Ovary (tissue), 9 donors: Measurements from ENCODE around the gene KRTAP6-3. TPM values are rescaled to one million over a fixed set of nuclear protein-coding genes. Genes with fewer than 3 reads are reported as not detected.

Source experiments
- DNase-seq, 5 donors: peaks; one replicate each; pipeline ENCODE4 v3.0.0-alpha.2; 2019 to 2020
- H3K27ac ChIP-seq, 2 donors: fragments of 200-600 bp; one replicate each; pipeline versions ENCODE4 v1.5.1 to v1.8.0; 2019 to 2022
- H3K27me3 ChIP-seq: fragments of 200-600 bp; one replicate; pipeline ENCODE4 v1.8.0; 2022
- H3K36me3 ChIP-seq: fragments of 200-600 bp; sonication (generic); one replicate; pipeline ENCODE4 v1.5.1; 2019
- H3K4me1 ChIP-seq: one replicate; pipeline ENCODE4 v1.8.1; 2013; ENCODE audit warnings: mild to moderate bottlenecking, moderate library complexity; ENCODE audit not compliant: insufficient read depth
- H3K4me3 ChIP-seq: fragments of 200-600 bp; sonication (generic); one replicate; pipeline ENCODE4 v1.5.1; 2017
- H3K9me3 ChIP-seq, 2 donors: fragments of 200-600 bp in 1 of 2; sonication (generic) in 1 of 2; one replicate each; pipeline versions ENCODE4 v1.5.1 to v1.8.1; 2013 to 2019; ENCODE audit warnings: mild to moderate bottlenecking in 1 of 2, moderate library complexity in 1 of 2
- EP300 ChIP-seq: sonication (generic); formaldehyde crosslinking; IDR thresholded peaks from one replicate; pipeline ENCODE4 v1.6.1; 2017; ENCODE audit warnings: antibody characterized with exemption
- POLR2A ChIP-seq: fragments of 450-650 bp; IDR thresholded peaks from one replicate; pipeline ENCODE4 v1.6.1; 2017; ENCODE audit warnings: antibody characterized with exemption, mild to moderate bottlenecking, moderate library complexity
- WGBS, 3 donors: extraction: QIAGEN DNeasy Blood & Tissue Kit in 1 of 3; methylation state at CpG; one replicate each; pipeline versions ENCODE4 v1.1.5 to v1.1.7; 2013 to 2017; 5-methylcytosine and 5-hydroxymethylcytosine counted together
- intact Hi-C, 4 donors: fragments of 100-400 bp; cut with DNase I; formaldehyde crosslinking; loops; one replicate each; pipeline versions ENCODE4 v1.11.0 to v1.15.1; 2022 to 2023
- polyA plus RNA-seq, 2 donors: library from polyadenylated mRNA; stranded (reverse); fragments of 200-250 nt in 1 of 2; fragments of 350-450 nt in 1 of 2; fragmentation: Illumina TruSeq in 1 of 2; extraction: RNeasy Lipid Tissue Mini Kit (QIAGEN cat#74804) in 1 of 2; gene quantifications; one replicate each; pipeline ENCODE4 v1.2.3, GENCODE V29; 2013 to 2014
- total RNA-seq, 7 donors: library from RNA; depleted of rRNA in 2 of 7; stranded (reverse); fragments of >200 nt in 2 of 7; fragmentation: NEBNext Ultra II Directional in 3 of 7; extraction: Animal tissue kit (Norgen Biotek cat#: 25700) in 3 of 7; gene quantifications; one replicate each; pipeline versions ENCODE4 v1.1.0 to v1.2.4, GENCODE V29; 2016 to 2023
- TF ChIP-seq, protein P1 (sequence below), 3 donors: fragments of 450-650 bp in 2 of 3; fragments of 200-600 bp in 1 of 3; IDR thresholded peaks; one replicate each; pipeline versions ENCODE4 v1.5.1 to v1.8.0; 2016 to 2022; ENCODE audit warnings: antibody characterized with exemption in 3 of 3, mild to moderate bottlenecking in 1 of 3
- donor health status: DM: no; HTN: no; CAD: no; lungs with moderate emphysema.
- donor health status: DM: no; HTN: no; CAD: no.
- donor health status: Bipolar disorder and iron deficiency.
- donor health status: DM: yes; HTN: yes; CAD: no.
- donor health status: DM: no; HTN: no; CAD: no.
- donor health status: DM: yes; HTN: yes; CAD: no.

The KRTAP6-3 gene
- total and polyA plus RNA-seq, 9 donors: not detected

DNA sequence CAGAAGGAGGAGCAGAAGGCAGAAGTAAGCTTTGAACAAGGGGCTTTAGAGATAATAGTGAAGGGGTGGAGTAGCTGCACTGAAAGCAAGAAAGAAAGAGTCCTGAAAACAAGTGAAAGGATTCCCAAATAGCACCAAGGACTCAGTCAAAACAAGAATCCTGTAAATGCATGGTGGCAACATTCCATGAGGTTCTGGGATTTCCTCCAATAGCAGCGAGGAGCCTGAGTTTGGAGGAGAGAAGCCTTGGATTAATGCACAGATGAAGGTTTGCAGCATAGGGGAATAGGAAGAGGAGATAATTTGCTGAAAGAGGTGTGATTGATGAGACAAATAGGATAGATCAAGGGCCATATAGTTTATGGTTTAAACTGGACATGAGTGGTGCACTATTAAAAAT, 12.9 kb upstream of the KRTAP6-3 start:
- Histone ChIP-seq H3K4me1 (no peaks in the 10 kb centered on the region), H3K27me3 (no peaks in the 10 kb centered on the region), H3K36me3 (no peaks in the 10 kb centered on the region), H3K4me3 (no peak overlapping the region), H3K27ac (no peak overlapping the region), H3K9me3 (no peaks in the 10 kb centered on the region)
- intact Hi-C loops: no loop called here
- DNase-seq: no peak
- 2 to 8% (median 5%) methylated on average over 1 of the region's 1 CpG for WGBS, 3 donors
- TF ChIP-seq EP300 (no peak), POLR2A (no peak)
- TF ChIP-seq, protein P1, sequence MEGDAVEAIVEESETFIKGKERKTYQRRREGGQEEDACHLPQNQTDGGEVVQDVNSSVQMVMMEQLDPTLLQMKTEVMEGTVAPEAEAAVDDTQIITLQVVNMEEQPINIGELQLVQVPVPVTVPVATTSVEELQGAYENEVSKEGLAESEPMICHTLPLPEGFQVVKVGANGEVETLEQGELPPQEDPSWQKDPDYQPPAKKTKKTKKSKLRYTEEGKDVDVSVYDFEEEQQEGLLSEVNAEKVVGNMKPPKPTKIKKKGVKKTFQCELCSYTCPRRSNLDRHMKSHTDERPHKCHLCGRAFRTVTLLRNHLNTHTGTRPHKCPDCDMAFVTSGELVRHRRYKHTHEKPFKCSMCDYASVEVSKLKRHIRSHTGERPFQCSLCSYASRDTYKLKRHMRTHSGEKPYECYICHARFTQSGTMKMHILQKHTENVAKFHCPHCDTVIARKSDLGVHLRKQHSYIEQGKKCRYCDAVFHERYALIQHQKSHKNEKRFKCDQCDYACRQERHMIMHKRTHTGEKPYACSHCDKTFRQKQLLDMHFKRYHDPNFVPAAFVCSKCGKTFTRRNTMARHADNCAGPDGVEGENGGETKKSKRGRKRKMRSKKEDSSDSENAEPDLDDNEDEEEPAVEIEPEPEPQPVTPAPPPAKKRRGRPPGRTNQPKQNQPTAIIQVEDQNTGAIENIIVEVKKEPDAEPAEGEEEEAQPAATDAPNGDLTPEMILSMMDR (IDR thresholded peaks at IDR 0.05): no peak

DNA sequence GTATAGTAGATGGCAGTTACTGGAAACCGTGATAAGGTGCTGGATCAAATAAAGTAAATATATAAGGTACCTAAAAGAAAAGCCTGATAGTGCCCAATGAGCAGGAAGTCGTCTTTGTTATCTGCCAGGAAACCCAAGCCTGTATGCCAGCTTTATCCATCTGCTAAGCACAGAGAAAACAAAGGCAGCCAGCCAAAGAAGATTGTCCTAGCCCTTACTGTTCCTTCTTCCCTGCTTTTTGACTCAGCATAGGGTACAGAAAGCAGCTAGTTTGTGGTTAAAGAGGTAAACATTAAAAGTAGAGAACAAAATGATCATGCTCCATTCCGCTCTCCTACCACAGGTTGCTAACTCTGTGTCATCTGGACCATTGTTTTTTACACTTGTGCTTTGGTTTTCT, 12.1 kb upstream of the KRTAP6-3 start:
- intact Hi-C loops: no loop called here
- Histone ChIP-seq H3K27ac (no peak overlapping the region), H3K36me3 (no peaks in the 10 kb centered on the region), H3K4me1 (no peaks in the 10 kb centered on the region), H3K27me3 (no peaks in the 10 kb centered on the region), H3K4me3 (no peak overlapping the region), H3K9me3 (no peaks in the 10 kb centered on the region)
- TF ChIP-seq, protein P1 (IDR thresholded peaks at IDR 0.05): no peak
- TF ChIP-seq POLR2A (no peak), EP300 (no peak)
- DNase-seq: no peak
- WGBS, 3 donors: 54 to 66% (median 55%) methylated on average over 3 of the region's 3 CpGs

DNA sequence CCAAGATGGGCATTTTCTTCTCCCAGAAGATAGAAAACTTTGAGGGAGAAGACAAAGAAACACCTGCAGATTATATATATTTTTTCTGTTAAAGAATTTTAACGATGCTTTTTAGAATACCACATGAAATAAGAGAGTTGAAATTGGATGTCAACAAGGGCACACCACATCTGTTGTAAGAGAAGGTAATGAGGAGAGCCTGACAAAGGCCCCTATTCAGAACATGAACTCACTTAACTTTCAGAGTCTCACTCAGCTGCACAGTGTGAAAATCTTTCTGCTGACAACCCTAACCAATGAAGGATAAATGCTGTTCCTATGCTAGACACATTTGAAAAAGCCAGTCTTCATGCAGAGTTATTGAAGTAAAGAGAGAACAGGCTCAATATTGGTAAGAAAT, 9.4 kb upstream of the KRTAP6-3 start:
- DNase-seq: no peak
- no peaks in the 10 kb centered on the region for H3K9me3 ChIP-seq
- WGBS, 3 donors: 12 to 19% (median 13%) methylated on average over 1 of the region's 1 CpG
- no peaks in the 10 kb centered on the region for H3K27me3 ChIP-seq
- no peaks in the 10 kb centered on the region for H3K36me3 ChIP-seq
- TF ChIP-seq POLR2A (no peak), EP300 (no peak)
- TF ChIP-seq, protein P1 (IDR thresholded peaks at IDR 0.05): no peak
- H3K4me3 ChIP-seq: no peak overlapping the region
- H3K4me1 ChIP-seq: no peaks in the 10 kb centered on the region
- H3K27ac ChIP-seq: no peak overlapping the region
- intact Hi-C loops: no loop called here

DNA sequence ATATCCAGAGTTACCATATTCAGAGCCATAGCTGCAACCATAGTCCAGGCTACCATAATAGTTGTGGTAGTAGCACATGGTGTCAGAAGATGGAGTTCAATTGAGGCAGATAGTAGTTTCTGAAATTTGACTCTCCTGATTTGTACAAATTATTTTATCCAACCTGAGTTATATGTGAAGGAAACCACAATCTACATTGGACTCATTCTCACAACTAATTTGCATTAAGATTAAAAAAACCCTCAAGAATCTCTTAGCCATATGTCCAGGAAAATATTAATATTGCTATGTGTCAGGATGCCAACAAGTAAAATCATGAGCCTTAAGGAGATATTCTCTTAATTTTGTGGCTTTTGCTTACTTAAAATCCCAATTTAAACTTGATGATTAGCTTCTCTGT, 1.9 kb upstream of the KRTAP6-3 start, which contains the start of gene KRTAP22-2:
Gene KRTAP22-2, minus strand, starts transcription at position 101 of the 400 bp plus-strand sequence.
- H3K36me3 ChIP-seq: no peaks in the 10 kb centered on the region
- DNase-seq: no peak
- H3K27ac ChIP-seq: no peak within 1 kb of the TSS
- no peaks in the 10 kb centered on the region for H3K9me3 ChIP-seq
- no peak for TF ChIP-seq EP300
- no peak for TF ChIP-seq POLR2A
- TF ChIP-seq, protein P1 (IDR thresholded peaks at IDR 0.05): no peak
- no peak within 1 kb of the TSS for H3K4me3 ChIP-seq
- H3K4me1 ChIP-seq: no peaks in the 10 kb centered on the region
- H3K27me3 ChIP-seq: no peaks in the 10 kb centered on the region
- intact Hi-C loops: no loop called here

DNA sequence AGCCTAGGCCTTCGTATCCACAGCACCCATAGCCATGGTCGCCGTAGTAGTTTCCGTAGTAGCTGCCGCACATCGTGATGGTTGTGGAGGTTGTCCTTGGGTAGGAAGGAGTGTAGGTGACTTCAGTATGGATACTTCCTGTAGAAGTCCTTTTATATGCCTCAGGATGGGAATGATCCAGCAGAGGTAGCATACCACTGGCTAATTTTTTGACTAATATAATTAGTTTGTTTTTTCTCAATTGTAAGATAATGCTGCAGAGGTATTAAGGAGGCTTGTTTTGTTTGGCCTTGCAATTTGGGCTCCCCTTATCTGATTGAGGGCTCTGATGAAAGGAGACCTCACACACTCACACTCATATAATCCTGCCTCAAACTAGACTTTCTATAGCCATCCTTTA, 6.6 kb downstream of the KRTAP6-3 start, which contains the start of gene KRTAP6-2:
Gene KRTAP6-2, minus strand, starts transcription at position 101 of the 400 bp plus-strand sequence. Its CDS starts 28 bp downstream, at position 73.
- TF ChIP-seq POLR2A: no peak
- H3K4me3 ChIP-seq: no peak within 1 kb of the TSS
- H3K27ac ChIP-seq: no peak within 1 kb of the TSS
- no peaks in the 10 kb centered on the region for H3K27me3 ChIP-seq
- no peak for DNase-seq
- H3K36me3 ChIP-seq: no peaks in the 10 kb centered on the region
- WGBS, 3 donors: 91 to 94% (median 92%) methylated on average over 6 of the region's 6 CpGs
- intact Hi-C loops: no loop called here
- no peaks in the 10 kb centered on the region for H3K9me3 ChIP-seq
- no peaks in the 10 kb centered on the region for H3K4me1 ChIP-seq
